Lower leg skin (tissue), 3 donors: ENCODE data around the gene ZBTB20.

Experiments
- CTCF ChIP-seq, 3 donors: fragments of 450-650 bp; IDR thresholded peaks; one replicate each; pipeline ENCODE4 v1.5.1; 2016; ENCODE audit warnings: antibody characterized with exemption in 3 of 3, mild to moderate bottlenecking in 3 of 3, moderate library complexity in 2 of 3
- POLR2A ChIP-seq, 2 donors: fragments of 450-650 bp; IDR thresholded peaks; one replicate each; pipeline ENCODE4 v1.6.1; 2016 to 2017; ENCODE audit warnings: antibody characterized with exemption in 2 of 2, mild to moderate bottlenecking in 1 of 2, moderate library complexity in 1 of 2

GRCh38 chr3:114823061-114823460 is 324.0 kb downstream of the ZBTB20 start:
- no peak for TF ChIP-seq POLR2A (IDR thresholded peaks at IDR 0.05)
- TF ChIP-seq CTCF (IDR thresholded peaks at IDR 0.05): no peak
